Lower leg skin (tissue), 3 donors: ENCODE measurements around the gene SLC44A3.

Source experiments
- CTCF ChIP-seq, 3 donors: fragments of 450-650 bp; IDR thresholded peaks; one replicate each; pipeline ENCODE4 v1.5.1; 2016; ENCODE audit warnings: antibody characterized with exemption in 3 of 3, mild to moderate bottlenecking in 3 of 3, moderate library complexity in 2 of 3
- POLR2A ChIP-seq, 2 donors: fragments of 450-650 bp; IDR thresholded peaks; one replicate each; pipeline ENCODE4 v1.6.1; 2016 to 2017; ENCODE audit warnings: antibody characterized with exemption in 2 of 2, mild to moderate bottlenecking in 1 of 2, moderate library complexity in 1 of 2

GRCh38 chr1:94854458-94855306, 34.5 kb downstream of the SLC44A3 start:
- TF ChIP-seq CTCF (IDR thresholded peaks at IDR 0.05) (peak in 1 of 3 donors; percentile 95), POLR2A (IDR thresholded peaks at IDR 0.05) (no peak)
